Measurements from ENCODE around the gene PCGF2.
A peak's percentile ranks its signal among the peaks of the same experiment; 100 is the strongest.

The PCGF2 gene

DNA sequence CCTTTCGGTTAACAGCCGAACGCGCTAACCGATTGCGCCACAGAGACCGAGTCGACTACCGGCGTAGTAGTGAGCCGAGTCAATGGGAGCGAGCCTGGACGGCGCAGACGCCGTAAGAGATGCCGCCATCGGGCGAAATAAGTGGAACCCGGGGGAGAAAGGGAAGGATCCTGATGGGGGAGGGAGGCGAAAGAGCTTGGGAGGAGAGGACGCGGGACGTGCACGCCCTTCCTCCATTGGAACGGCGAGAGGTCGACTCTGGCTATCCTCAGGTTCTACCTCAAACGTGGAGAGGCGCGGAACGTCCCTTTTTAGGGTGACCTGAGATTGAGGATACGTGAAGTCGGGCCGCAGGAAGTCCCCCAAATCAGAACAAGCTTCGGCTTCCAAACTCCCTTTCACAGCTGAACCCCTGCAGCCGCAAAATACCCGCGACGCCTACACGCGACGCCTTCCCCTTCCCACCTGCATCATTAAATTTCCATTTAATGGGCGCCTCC is 3.7 kb upstream of the PCGF2 start:
- H3K4me3 ChIP-seq (ENCODE audit: low read depth, low read length): peak overlapping the region; percentile 95

DNA sequence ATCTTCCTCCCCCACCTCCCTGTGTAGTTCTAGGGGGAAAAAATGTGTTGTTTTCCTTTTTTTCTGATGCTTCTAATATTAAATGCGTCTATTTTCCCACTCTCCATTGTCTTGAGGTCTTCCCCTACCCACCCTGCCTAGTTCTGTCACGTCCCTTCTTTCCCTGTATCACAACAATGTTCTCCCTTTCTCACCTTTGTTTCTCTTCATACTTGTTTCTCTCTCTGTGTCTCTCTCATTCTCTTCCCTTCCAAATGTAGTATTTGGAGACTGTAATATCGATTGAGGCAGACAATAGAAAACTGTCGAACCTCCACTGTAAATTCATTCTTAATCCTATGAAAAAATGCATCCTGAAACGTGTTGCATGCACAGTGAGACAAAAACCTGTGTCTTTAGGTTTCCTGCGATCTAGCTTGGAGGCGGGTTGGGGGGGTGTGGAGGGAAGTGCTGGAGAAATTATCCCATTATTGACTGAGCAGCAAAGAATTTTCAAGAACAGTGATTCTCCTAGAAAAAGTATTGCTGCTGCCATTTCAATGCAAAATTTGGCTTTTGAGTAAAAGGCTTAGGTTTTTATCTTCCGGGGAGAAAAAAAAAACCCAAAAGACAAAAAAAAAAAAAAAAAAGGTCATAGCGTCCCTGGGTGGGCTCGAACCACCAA is 3.1 kb upstream of the PCGF2 start:
- H3K4me3 ChIP-seq (ENCODE audit: low read depth, low read length): peak overlapping the region; percentile 69

GRCh38 chr17:38750312-38751121 is 2.4 kb upstream of the PCGF2 start:
- H3K4me3 ChIP-seq (ENCODE audit: low read depth, low read length): peak overlapping the region; percentile 69

GRCh38 chr17:38750044-38750311 is 1.8 kb upstream of the PCGF2 start:
- H3K4me3 ChIP-seq (ENCODE audit: low read depth, low read length): peak overlapping the region; percentile 69

GRCh38 chr17:38749223-38750043 is 1.3 kb upstream of the PCGF2 start:
- peak overlapping the region; percentile 69 for H3K4me3 ChIP-seq (ENCODE audit: low read depth, low read length)

GRCh38 chr17:38748892-38749222 is 721 bp upstream of the PCGF2 start:
- H3K4me3 ChIP-seq (ENCODE audit: low read depth, low read length): peak overlapping the region; percentile 69

DNA sequence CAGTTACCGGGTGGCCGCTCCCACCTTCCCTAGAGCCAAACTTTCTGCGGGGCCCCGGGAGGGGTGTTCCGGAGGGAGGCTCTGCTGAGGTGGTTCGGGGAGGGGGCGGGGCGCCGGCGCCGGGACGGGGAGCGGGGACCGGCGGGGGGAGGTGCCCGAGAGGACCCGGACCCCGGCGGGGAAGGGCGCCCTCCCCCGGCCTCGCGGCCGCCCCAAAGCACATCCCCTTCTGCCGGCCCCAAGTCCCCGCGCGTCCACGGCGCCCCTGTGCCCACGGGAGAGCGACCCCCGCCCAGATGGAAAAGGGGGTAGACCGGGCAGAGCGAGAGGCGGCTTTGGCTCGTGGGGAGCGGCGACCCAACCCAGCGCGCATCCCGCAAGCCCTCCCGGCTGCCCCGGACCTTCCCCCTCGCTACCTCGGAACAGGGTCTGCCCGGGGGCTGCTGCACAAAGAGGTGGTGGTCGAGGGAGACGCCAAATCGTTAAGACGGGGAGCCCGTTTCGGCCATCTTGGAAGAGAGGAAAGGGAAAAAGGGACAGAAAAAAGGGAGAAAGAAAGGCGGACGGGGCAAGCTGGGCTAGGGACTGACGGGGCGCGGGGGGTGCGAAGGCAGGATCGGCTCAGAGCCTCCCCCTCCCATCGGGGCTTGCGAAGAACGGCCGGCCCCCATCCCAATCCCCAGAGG is 530 bp downstream of the PCGF2 start:
- H3K4me3 ChIP-seq (ENCODE audit: low read depth, low read length): peak overlapping the region; percentile 85

- peak overlapping the region; percentile 85 for H3K4me3 ChIP-seq (ENCODE audit: low read depth, low read length)
Observed at GRCh38 chr17:38746849-38747462, 1.2 kb downstream of the PCGF2 start.

- peak overlapping the region; percentile 85 for H3K4me3 ChIP-seq (ENCODE audit: low read depth, low read length)
Observed at GRCh38 chr17:38746004-38746848, 1.9 kb downstream of the PCGF2 start.

DNA sequence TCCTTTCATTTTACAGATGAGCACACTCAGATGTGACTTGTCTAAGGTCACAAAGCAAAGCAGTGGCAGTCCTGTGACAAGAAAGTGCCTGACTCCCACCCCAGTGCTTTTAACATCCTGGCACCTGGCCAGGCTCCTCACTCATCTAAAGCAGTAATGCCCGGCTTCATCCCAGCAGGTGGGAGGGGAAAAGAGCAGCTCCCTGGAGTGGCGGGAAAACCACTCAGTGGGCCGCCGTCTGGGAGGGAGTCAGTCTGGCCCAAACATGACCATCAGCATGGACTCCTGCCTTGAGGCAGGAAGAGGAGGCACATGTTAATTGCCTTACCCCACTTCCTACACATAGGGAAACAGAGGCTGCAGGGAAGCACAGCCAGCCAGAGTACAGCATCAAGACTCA is 2.6 kb downstream of the PCGF2 start:
- H3K4me3 ChIP-seq (ENCODE audit: low read depth, low read length): no peak overlapping the region

DNA sequence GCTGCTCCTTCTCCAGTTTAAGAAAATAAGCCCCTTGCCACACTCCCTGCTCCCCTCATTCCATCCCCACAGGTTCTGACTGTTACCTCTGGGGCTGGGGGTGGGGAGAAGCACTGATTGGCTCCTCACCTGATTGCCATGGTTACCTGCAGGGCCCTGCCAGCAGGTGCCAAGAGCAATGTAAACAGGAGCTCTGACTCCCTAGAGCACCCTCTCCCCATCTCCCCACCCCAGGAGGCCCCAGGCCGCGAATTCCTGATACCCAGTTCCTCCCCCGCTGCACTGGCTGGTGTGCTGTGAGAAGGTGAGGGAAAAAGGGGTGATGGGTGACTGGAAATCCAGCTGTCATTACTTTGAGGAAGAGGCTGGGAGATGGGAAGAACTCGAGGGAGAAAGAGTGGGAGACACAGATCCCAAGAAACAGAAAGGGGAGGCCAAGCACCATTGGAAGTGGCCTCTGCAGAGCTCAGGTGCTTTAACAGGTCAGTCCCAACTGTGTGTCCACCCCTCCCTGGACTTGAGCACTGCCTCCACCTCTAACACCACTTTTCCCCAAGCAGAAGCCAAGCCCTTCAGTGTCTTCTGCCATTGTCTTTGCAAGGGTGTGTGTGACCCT is 4.5 kb downstream of the PCGF2 start:
- no peak overlapping the region for H3K4me3 ChIP-seq (ENCODE audit: low read depth, low read length)

DNA sequence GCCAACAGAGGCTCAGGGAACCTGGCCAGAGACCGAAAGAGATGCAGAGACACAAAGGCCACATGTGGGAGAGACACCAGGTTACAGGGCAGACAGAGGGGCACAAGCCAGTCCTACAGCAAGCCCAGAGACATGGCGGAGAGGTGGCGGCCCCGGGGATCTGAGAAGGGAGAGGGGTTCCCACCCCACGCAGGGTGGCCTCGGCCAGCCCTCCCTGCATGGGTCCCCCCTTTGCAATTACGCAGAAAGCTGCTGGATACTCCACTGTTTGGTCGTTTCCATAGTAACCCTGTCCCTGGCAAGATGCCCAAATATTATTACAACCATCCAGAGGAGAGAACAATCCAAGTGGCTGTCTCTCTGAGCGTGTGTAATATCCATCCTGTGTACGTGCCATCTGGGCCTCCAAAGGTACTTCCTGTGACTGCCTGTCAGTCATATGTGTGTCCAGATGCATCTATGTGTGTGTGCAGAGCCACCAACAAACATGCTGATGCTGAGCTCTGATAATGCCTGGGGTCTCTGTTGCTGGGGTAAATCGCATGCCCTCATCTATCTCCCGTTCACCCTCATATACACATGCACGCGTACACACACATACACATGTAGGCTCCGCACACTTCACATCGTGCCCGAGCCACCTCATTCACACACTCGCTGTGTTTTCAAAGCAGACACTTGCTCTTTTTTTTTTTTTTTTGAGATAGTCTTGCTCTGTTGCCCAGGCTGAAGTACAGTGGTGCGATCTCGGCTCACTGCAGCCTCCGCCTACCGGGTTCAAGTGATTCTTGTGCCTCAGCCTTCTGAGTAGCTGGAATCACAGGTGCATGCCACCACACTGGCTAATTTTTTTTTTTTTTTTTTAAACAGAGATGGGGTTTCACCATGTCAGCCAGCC is 5.5 kb downstream of the PCGF2 start:
- H3K4me3 ChIP-seq (ENCODE audit: low read depth, low read length): no peak overlapping the region

- H3K4me3 ChIP-seq (ENCODE audit: low read depth, low read length): no peak overlapping the region
Observed at GRCh38 chr17:38741921-38742410, 6.2 kb downstream of the PCGF2 start.

DNA sequence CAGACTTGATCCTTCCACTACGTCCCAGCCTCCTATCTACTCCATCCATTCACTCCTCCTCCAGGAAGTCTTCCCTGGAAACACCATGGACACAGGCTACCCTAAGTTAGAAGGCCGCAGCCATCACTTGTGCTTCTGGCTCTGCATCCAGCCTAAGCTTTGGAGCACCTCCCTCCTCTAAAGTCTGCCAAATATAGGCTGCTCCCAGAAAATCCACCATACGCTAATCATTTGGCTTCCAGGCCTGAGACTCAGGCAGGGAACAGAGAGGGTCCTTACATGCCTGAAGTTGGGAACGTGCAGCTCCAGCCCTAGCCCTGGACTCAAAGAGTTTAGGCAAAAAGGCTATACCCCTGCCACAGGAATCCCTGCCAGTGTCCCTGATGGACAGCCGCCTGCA is 6.7 kb downstream of the PCGF2 start:
- H3K4me3 ChIP-seq (ENCODE audit: low read depth, low read length): no peak overlapping the region

GRCh38 chr17:38740806-38741205 is 7.3 kb downstream of the PCGF2 start:
- H3K4me3 ChIP-seq (ENCODE audit: low read depth, low read length): no peak overlapping the region

- no peak overlapping the region for H3K4me3 ChIP-seq (ENCODE audit: low read depth, low read length)
Observed at GRCh38 chr17:38740044-38740443, 8.1 kb downstream of the PCGF2 start.

DNA sequence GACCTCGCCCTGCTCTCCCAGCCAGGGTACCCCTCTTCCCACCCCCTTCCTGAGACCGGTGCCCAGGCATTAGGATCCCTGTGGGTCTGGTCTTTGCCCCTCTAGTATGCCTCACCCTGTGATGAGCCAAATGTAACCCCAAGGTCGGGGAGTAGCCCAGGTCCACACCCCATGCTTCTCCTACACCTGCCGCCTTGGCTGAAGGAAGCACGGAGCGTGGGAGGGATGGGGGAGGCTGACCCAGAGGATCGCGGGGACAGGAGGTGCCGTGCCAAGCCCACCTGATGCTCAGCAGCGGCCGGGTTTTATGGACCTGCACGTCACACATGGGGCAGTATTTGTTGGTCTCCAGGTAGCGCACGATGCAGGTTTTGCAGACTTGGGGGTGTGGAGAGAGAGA is 8.8 kb downstream of the PCGF2 start:
- no peak overlapping the region for H3K4me3 ChIP-seq (ENCODE audit: low read depth, low read length)

GRCh38 chr17:38738686-38739085 is 9.4 kb downstream of the PCGF2 start:
- H3K4me3 ChIP-seq (ENCODE audit: low read depth, low read length): no peak overlapping the region

All from iPS-11a (cell line).